ENCODE results near the gene GOLGA7B.

GRCh38 chr10:97867220-97867800 is 17.7 kb downstream of the GOLGA7B start:
- TF ChIP-seq CTCF (IDR thresholded peaks at IDR 0.05) (no peak), POLR2AphosphoS5 (IDR thresholded peaks at IDR 0.05) (no peak), POLR2A (IDR thresholded peaks at IDR 0.05) (no peak), EP300 (IDR thresholded peaks at IDR 0.05) (no peak)

All from upper lobe of left lung (tissue), 4 donors.